ENCODE results near the gene NTNG2. TPM values are rescaled to one million over a fixed set of nuclear protein-coding genes. Genes with fewer than 3 reads are reported as not detected.

The NTNG2 gene
- total RNA-seq, 2 experiments from 2014 or later: 2.2 to 2.4 TPM

GRCh38 chr9:132192728-132193127 lies 30.9 kb downstream of the NTNG2 start:
- no peaks in the 10 kb centered on the region for H3K27me3 Mint-ChIP-seq
- TF ChIP-seq, protein P1, sequence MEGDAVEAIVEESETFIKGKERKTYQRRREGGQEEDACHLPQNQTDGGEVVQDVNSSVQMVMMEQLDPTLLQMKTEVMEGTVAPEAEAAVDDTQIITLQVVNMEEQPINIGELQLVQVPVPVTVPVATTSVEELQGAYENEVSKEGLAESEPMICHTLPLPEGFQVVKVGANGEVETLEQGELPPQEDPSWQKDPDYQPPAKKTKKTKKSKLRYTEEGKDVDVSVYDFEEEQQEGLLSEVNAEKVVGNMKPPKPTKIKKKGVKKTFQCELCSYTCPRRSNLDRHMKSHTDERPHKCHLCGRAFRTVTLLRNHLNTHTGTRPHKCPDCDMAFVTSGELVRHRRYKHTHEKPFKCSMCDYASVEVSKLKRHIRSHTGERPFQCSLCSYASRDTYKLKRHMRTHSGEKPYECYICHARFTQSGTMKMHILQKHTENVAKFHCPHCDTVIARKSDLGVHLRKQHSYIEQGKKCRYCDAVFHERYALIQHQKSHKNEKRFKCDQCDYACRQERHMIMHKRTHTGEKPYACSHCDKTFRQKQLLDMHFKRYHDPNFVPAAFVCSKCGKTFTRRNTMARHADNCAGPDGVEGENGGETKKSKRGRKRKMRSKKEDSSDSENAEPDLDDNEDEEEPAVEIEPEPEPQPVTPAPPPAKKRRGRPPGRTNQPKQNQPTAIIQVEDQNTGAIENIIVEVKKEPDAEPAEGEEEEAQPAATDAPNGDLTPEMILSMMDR (IDR thresholded peaks at IDR 0.05): no peak
- POLR2A ChIA-PET: no interaction called here
- H3K27ac Mint-ChIP-seq: no peak overlapping the region
- no peaks in the 10 kb centered on the region for H3K36me3 Mint-ChIP-seq (ENCODE audit: low read depth)
- no peak for ATAC-seq
- DNase-seq: no peak
- H3K4me3 Mint-ChIP-seq: no peak overlapping the region
- H3K4me1 Mint-ChIP-seq (ENCODE audit: low read depth): no peaks in the 10 kb centered on the region
- intact Hi-C loops (cut with micrococcal nuclease): no loop called here
- H3K9me3 Mint-ChIP-seq: no peaks in the 10 kb centered on the region
- CTCF ChIA-PET: no interaction called here

DNA sequence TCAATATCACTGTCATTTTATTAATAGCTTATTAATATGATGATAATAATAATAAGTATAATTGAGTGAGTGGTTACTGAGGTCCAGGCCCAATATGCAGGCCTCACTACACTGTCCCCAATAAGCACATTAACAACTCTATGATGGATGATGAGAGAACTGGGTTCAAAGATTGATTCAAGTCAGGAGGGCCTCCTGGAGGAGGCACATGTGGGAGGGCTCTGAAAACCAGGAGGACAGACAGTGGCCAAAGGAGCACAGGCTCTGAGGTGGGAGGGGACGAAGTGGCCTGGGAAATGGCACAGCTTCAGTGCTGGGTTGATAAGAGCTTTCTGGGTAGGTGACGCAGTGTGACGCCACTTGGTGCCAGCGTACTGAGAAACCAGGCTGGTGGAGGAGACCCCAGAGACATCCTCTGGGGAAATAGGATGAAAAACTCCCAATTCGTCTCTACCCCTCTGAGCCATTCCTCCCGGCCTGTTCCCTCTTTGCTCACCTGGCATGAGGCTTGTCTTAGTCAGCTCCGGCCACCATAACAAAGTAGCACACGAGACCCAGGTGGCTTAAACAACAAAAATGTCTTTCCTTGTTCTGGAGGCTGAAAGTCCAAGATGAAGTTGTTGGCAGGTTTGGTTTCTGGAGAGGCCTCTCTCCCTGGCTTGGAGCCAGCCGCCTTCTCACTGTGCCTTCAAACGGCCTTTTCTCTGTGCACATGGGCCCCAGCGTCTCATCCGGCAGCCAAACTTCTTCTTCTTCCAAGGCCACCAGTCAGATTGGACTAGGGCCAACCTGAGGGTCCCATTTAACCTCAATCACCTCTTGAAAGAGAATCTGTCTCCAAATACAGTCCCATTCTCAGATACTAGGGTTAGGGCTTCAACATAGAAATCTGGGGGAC lies 31.6 kb downstream of the NTNG2 start:
- intact Hi-C loops (cut with micrococcal nuclease): no loop called here
- H3K27ac Mint-ChIP-seq: no peak overlapping the region

GRCh38 chr9:132194508-132194907 lies 32.6 kb downstream of the NTNG2 start:
- H3K27me3 Mint-ChIP-seq: no peaks in the 10 kb centered on the region
- ChIA-PET POLR2A (no interaction called here), CTCF (no interaction called here)

More for the DNA sequence above, 31.6 kb downstream of the NTNG2 start:
- no peak overlapping the region for H3K4me3 Mint-ChIP-seq
- TF ChIP-seq, protein P1 (IDR thresholded peaks at IDR 0.05): no peak
- ATAC-seq (no peak), DNase-seq (no peak)
- H3K9me3 Mint-ChIP-seq: no peaks in the 10 kb centered on the region
- ChIA-PET POLR2A (no interaction called here), CTCF (no interaction called here)
- no peaks in the 10 kb centered on the region for H3K36me3 Mint-ChIP-seq (ENCODE audit: low read depth)
- no peaks in the 10 kb centered on the region for H3K27me3 Mint-ChIP-seq
- no peaks in the 10 kb centered on the region for H3K4me1 Mint-ChIP-seq (ENCODE audit: low read depth)

GRCh38 chr9:132197315-132197714 lies 35.5 kb downstream of the NTNG2 start:
- H3K9me3 Mint-ChIP-seq: no peaks in the 10 kb centered on the region
- ATAC-seq (no peak), DNase-seq (no peak)
- H3K36me3 Mint-ChIP-seq (ENCODE audit: low read depth): no peaks in the 10 kb centered on the region
- H3K4me1 Mint-ChIP-seq (ENCODE audit: low read depth): no peaks in the 10 kb centered on the region
- intact Hi-C loops (cut with micrococcal nuclease): no loop called here
- no peak overlapping the region for H3K4me3 Mint-ChIP-seq
- TF ChIP-seq, protein P1 (IDR thresholded peaks at IDR 0.05): no peak
- no peak overlapping the region for H3K27ac Mint-ChIP-seq
- ChIA-PET CTCF (interaction anchor here (1.7 kb wide), 1 partner anchor 28 kb away, joined by 5 read pairs; no protein-coding TSS in a partner anchor), POLR2A (no interaction called here)
- H3K27me3 Mint-ChIP-seq: peaks cover 3% of the 10 kb centered on the region

More at GRCh38 chr9:132194508-132194907, 32.6 kb downstream of the NTNG2 start:
- no peaks in the 10 kb centered on the region for H3K4me1 Mint-ChIP-seq (ENCODE audit: low read depth)
- no peaks in the 10 kb centered on the region for H3K9me3 Mint-ChIP-seq
- intact Hi-C loops (cut with micrococcal nuclease): no loop called here
- no peak overlapping the region for H3K4me3 Mint-ChIP-seq
- TF ChIP-seq, protein P1 (IDR thresholded peaks at IDR 0.05): no peak
- no peak for DNase-seq
- H3K36me3 Mint-ChIP-seq (ENCODE audit: low read depth): no peaks in the 10 kb centered on the region
- no peak overlapping the region for H3K27ac Mint-ChIP-seq
- no peak for ATAC-seq

GRCh38 chr9:132197856-132198550 lies 36.1 kb downstream of the NTNG2 start:
- Mint-ChIP-seq H3K27me3 (peaks cover 5% of the 10 kb centered on the region), H3K9me3 (no peaks in the 10 kb centered on the region), H3K27ac (no peak overlapping the region), H3K36me3 (ENCODE audit: low read depth) (no peaks in the 10 kb centered on the region), H3K4me1 (ENCODE audit: low read depth) (no peaks in the 10 kb centered on the region), H3K4me3 (no peak overlapping the region)
- intact Hi-C loops (cut with micrococcal nuclease): no loop called here
- ATAC-seq (no peak), DNase-seq (no peak)
- ChIA-PET CTCF (interaction anchor here (1.7 kb wide), 1 partner anchor 28 kb away, joined by 5 read pairs; no protein-coding TSS in a partner anchor), POLR2A (no interaction called here)
- TF ChIP-seq, protein P1 (IDR thresholded peaks at IDR 0.05): no peak
